ENCODE data around the gene MAJIN.

The MAJIN gene

DNA sequence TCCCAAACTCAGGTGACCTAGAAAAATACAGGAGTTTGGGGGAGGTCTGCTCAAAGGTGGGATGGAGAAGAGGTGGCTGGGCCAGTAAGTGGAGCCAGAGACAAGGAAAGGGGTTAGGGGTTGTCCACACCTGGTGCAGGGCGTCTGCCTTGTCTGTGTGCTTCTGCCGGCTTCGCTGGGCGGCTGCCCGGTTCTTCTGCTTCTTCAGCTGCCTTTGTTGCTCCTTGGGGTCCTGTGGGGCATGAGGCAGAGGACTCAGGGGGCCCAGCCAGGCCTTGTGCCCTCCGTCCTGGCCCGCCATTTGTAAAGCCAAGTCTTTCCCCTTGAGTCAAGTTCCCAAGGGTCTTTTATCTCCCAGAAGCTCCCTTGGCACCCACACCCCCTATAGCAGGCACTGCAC lies 22.4 kb upstream of the MAJIN start:
- Histone ChIP-seq H3K9me3 (ENCODE audit: control insufficient read depth, insufficient read depth, low read depth, low read length) (no peaks in the 10 kb centered on the region), H3K27ac (ENCODE audit: extremely low read depth, low read depth, low read length) (no peak overlapping the region), H3K36me3 (ENCODE audit: control insufficient read depth in 2 of 2, insufficient read depth in 1 of 2, low read length in 2 of 2) (no peaks in the 10 kb centered on the region), H3K4me3 (ENCODE audit: low read depth, low read length) (no peak overlapping the region), H3K4me1 (ENCODE audit: control insufficient read depth, insufficient read depth, low read length) (no peaks in the 10 kb centered on the region)
- TF ChIP-seq, protein P1, sequence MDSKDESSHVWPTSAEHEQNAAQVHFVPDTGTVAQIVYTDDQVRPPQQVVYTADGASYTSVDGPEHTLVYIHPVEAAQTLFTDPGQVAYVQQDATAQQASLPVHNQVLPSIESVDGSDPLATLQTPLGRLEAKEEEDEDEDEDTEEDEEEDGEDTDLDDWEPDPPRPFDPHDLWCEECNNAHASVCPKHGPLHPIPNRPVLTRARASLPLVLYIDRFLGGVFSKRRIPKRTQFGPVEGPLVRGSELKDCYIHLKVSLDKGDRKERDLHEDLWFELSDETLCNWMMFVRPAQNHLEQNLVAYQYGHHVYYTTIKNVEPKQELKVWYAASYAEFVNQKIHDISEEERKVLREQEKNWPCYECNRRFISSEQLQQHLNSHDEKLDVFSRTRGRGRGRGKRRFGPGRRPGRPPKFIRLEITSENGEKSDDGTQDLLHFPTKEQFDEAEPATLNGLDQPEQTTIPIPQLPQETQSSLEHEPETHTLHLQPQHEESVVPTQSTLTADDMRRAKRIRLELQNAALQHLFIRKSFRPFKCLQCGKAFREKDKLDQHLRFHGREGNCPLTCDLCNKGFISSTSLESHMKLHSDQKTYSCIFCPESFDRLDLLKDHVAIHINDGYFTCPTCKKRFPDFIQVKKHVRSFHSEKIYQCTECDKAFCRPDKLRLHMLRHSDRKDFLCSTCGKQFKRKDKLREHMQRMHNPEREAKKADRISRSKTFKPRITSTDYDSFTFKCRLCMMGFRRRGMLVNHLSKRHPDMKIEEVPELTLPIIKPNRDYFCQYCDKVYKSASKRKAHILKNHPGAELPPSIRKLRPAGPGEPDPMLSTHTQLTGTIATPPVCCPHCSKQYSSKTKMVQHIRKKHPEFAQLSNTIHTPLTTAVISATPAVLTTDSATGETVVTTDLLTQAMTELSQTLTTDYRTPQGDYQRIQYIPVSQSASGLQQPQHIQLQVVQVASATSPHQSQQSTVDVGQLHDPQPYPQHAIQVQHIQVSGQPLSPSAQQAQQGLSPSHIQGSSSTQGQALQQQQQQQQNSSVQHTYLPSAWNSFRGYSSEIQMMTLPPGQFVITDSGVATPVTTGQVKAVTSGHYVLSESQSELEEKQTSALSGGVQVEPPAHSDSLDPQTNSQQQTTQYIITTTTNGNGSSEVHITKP (tag by site-specific recombination; IDR thresholded peaks at IDR 0.05): no peak
- TF ChIP-seq ZNF354C (tag by site-specific recombination; IDR thresholded peaks at IDR 0.05; ENCODE audit: borderline replicate concordance, low read depth) (no peak), KLF8 (tag by site-specific recombination; IDR thresholded peaks at IDR 0.05) (no peak), ZNF514 (tag by site-specific recombination; IDR thresholded peaks at IDR 0.05) (no peak), KLF9 (tag by site-specific recombination; IDR thresholded peaks at IDR 0.05; ENCODE audit: low read depth) (no peak), ZNF664 (tag by site-specific recombination; IDR thresholded peaks at IDR 0.05) (no peak), ZNF704 (tag by site-specific recombination; IDR thresholded peaks at IDR 0.05) (no peak), ZFP41 (tag by site-specific recombination; IDR thresholded peaks at IDR 0.05; ENCODE audit: borderline replicate concordance) (no peak), ZNF623 (tag by site-specific recombination; IDR thresholded peaks at IDR 0.05) (no peak), ZBTB44 (tag by site-specific recombination; IDR thresholded peaks at IDR 0.05) (no peak), ZNF311 (tag by site-specific recombination; IDR thresholded peaks at IDR 0.05; ENCODE audit: borderline replicate concordance) (no peak), ZNF792 (tag by site-specific recombination; IDR thresholded peaks at IDR 0.05) (no peak), ZNF423 (tag by site-specific recombination; IDR thresholded peaks at IDR 0.05) (no peak), ZSCAN30 (tag by site-specific recombination; IDR thresholded peaks at IDR 0.05) (no peak)
- TF ChIP-seq, protein P2, sequence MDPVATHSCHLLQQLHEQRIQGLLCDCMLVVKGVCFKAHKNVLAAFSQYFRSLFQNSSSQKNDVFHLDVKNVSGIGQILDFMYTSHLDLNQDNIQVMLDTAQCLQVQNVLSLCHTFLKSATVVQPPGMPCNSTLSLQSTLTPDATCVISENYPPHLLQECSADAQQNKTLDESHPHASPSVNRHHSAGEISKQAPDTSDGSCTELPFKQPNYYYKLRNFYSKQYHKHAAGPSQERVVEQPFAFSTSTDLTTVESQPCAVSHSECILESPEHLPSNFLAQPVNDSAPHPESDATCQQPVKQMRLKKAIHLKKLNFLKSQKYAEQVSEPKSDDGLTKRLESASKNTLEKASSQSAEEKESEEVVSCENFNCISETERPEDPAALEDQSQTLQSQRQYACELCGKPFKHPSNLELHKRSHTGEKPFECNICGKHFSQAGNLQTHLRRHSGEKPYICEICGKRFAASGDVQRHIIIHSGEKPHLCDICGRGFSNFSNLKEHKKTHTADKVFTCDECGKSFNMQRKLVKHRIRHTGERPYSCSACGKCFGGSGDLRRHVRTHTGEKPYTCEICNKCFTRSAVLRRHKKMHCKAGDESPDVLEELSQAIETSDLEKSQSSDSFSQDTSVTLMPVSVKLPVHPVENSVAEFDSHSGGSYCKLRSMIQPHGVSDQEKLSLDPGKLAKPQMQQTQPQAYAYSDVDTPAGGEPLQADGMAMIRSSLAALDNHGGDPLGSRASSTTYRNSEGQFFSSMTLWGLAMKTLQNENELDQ (tag by site-specific recombination; IDR thresholded peaks at IDR 0.05; ENCODE audit: low read depth): no peak
- TF ChIP-seq, protein P3, sequence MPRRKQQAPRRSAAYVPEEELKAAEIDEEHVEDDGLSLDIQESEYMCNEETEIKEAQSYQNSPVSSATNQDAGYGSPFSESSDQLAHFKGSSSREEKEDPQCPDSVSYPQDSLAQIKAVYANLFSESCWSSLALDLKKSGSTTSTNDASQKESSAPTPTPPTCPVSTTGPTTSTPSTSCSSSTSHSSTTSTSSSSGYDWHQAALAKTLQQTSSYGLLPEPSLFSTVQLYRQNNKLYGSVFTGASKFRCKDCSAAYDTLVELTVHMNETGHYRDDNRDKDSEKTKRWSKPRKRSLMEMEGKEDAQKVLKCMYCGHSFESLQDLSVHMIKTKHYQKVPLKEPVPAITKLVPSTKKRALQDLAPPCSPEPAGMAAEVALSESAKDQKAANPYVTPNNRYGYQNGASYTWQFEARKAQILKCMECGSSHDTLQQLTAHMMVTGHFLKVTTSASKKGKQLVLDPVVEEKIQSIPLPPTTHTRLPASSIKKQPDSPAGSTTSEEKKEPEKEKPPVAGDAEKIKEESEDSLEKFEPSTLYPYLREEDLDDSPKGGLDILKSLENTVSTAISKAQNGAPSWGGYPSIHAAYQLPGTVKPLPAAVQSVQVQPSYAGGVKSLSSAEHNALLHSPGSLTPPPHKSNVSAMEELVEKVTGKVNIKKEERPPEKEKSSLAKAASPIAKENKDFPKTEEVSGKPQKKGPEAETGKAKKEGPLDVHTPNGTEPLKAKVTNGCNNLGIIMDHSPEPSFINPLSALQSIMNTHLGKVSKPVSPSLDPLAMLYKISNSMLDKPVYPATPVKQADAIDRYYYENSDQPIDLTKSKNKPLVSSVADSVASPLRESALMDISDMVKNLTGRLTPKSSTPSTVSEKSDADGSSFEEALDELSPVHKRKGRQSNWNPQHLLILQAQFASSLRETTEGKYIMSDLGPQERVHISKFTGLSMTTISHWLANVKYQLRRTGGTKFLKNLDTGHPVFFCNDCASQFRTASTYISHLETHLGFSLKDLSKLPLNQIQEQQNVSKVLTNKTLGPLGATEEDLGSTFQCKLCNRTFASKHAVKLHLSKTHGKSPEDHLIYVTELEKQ (tag by site-specific recombination; IDR thresholded peaks at IDR 0.05; ENCODE audit: borderline replicate concordance): no peak
- TF ChIP-seq, protein P4, sequence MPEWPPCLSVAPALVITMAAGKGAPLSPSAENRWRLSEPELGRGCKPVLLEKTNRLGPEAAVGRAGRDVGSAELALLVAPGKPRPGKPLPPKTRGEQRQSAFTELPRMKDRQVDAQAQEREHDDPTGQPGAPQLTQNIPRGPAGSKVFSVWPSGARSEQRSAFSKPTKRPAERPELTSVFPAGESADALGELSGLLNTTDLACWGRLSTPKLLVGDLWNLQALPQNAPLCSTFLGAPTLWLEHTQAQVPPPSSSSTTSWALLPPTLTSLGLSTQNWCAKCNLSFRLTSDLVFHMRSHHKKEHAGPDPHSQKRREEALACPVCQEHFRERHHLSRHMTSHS (tag by site-specific recombination; IDR thresholded peaks at IDR 0.05): no peak
- ChIA-PET POLR2A (no interaction called here), CTCF (no interaction called here)

Measured in HEK293 (cell line).